ENCODE data around the gene GUCY2C.

Gene GUCY2C

DNA sequence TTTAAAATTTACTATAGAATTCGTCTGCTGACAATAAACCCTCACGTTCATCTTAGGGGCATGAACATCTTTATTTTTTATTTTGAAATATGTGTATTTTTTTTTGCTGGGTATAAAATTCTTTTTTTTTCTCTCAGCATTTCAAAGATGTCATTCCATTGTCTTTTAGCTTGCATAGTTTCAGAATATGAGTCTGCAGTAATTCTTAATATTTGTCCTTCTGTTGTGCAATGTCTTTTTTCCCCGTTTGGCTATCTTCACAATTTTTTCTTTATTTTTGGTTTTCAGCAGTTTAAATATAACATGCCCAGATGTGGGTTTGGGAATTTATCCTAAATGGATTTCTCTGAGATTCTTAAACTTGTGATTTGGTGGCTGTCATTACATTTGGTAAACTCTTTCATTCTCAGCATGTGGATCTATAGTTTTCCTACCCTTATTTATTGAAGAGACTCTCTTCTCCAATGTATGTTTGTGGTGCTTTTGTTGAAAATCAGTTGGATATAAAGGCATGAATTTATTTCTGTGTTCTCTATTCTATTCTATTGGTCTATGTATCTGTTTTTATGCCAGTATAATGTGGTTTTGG lies 90.9 kb downstream of the GUCY2C start:
- TF ChIP-seq, protein P1, sequence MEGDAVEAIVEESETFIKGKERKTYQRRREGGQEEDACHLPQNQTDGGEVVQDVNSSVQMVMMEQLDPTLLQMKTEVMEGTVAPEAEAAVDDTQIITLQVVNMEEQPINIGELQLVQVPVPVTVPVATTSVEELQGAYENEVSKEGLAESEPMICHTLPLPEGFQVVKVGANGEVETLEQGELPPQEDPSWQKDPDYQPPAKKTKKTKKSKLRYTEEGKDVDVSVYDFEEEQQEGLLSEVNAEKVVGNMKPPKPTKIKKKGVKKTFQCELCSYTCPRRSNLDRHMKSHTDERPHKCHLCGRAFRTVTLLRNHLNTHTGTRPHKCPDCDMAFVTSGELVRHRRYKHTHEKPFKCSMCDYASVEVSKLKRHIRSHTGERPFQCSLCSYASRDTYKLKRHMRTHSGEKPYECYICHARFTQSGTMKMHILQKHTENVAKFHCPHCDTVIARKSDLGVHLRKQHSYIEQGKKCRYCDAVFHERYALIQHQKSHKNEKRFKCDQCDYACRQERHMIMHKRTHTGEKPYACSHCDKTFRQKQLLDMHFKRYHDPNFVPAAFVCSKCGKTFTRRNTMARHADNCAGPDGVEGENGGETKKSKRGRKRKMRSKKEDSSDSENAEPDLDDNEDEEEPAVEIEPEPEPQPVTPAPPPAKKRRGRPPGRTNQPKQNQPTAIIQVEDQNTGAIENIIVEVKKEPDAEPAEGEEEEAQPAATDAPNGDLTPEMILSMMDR (IDR thresholded peaks at IDR 0.05; ENCODE audit: low read depth, low read length, missing control alignments), result no peak
- no peak overlapping the region for H3K4me3 ChIP-seq (ENCODE audit: low read depth, low read length)
- DNase-seq (ENCODE audit: low read depth), result no peak

DNA sequence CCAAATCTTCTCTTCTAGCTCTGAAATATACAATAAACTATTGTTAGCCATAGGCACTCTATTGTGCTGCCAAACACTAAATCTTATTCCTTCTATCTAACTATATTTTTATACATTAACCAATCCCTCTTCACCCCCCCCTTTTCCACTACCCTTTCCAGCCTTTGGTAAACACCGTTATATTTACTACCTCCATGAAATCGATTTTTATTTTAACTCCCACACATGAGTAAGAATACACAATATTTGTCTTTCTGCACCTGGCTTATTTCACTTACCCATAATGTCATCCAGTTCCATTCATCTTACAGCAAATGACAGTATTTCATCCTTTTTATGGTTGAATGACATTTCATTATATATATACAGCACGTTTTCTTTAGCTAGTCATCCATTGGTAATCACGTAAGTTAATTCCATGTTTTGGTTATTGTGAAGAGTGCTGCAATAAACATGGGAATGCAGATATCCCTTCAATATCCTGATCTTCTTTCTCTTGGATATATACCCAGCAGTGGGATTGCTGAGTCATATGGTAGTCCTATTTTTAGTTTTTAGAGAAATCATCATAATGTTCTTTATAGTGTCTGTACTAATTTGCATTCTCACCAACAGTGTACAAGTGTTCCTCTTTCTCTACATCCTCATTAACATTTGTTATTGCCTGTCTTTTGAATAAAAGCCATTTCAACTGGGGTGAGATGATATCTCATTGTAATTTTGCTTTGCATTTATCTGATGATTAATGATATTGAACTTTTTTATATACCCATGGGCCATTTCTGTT lies 94.5 kb downstream of the GUCY2C start:
- TF ChIP-seq, protein P1 (IDR thresholded peaks at IDR 0.05; ENCODE audit: low read depth, low read length, missing control alignments), result no peak
- DNase-seq (ENCODE audit: low read depth), result no peak
- no peak overlapping the region for H3K4me3 ChIP-seq (ENCODE audit: low read depth, low read length)

DNA sequence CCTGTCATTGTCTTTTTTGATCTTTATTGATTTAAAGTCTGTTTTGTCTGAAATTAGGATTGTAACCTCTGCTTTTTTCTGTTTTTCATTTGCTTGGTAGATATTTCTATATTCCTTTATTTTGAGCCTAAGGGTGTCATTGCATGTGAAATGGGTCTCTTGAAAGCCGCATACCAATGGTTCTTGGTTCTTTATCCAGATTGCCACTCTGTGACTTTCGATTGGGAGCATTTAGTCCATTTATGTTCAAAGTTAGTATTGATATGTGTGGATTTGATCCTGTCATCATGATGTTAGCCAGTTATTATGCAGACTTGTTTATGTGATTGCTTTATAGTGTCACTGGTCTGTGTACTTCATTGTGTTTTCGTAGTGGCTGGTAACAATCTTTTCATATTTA lies 98.9 kb downstream of the GUCY2C start:
- TF ChIP-seq, protein P1 (IDR thresholded peaks at IDR 0.05; ENCODE audit: low read depth, low read length, missing control alignments), result no peak
- H3K4me3 ChIP-seq (ENCODE audit: low read depth, low read length), result no peak overlapping the region
- no peak for DNase-seq (ENCODE audit: low read depth)

DNA sequence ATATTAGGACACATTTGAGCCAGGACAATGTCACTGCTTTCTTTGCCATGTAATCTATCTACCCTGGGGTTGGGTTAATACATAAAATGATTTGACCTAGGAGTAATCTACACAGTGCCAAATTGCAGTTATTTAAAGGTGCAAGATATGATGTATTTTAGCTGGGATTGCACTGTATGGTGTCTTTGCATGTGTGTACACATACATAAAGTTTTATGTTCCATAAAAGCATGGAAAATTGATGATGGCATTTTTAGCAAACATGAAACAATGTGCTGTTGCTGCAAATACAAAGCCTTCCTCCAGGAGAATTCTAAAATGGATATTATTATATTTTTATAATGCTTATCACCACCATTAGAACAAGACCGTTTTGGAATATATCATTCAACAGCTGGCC lies 104.7 kb downstream of the GUCY2C start:
- no peak for DNase-seq (ENCODE audit: low read depth)

DNA sequence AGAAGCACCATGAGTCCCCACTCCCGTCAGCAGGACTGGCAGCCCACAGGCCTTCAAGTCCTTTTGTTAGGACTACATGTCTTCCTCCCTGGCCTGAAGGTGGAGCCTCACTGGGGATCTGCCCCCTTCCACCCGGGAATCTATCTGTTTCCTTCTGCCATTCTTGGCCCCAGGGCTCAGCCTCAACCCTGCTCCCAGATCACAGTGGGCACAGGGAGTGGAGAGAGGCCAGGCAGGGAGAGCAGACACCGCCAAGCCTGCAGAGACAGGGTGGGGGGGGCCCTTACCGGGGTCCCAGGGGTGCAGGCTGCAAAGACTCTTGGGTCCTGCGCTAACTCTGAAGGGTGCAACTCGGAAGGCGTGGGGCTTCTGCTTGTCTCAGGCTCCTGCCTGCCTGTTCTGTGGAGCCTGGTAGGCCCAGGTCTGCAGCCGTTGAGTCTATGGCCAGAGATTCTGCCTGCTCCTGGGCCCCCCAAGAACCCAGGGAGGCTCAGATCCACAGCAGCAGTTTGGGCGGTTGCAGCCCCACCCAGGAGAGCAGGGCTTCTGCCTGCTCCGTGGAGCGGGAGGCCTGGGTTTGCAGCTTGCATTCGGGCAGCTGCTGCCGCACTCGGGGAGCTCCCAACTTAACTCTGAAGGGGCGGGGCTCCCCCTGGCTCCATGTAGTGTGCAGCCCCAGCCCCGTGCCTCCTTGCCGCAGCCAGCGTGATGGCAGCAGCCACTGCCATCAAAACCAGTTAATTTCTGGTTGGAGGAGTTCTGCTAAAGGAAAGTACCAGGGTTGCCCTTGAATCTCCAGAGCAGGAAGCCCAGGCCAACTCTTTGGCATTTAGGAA lies 107.0 kb downstream of the GUCY2C start:
- no peak for DNase-seq (ENCODE audit: low read depth)
- no peak overlapping the region for H3K4me3 ChIP-seq (ENCODE audit: low read depth, low read length)
- TF ChIP-seq, protein P1 (IDR thresholded peaks at IDR 0.05; ENCODE audit: low read depth, low read length, missing control alignments), result no peak

More for the DNA sequence above, 104.7 kb downstream of the GUCY2C start:
- H3K4me3 ChIP-seq (ENCODE audit: low read depth, low read length), result no peak overlapping the region
- TF ChIP-seq, protein P1 (IDR thresholded peaks at IDR 0.05; ENCODE audit: low read depth, low read length, missing control alignments), result no peak

DNA sequence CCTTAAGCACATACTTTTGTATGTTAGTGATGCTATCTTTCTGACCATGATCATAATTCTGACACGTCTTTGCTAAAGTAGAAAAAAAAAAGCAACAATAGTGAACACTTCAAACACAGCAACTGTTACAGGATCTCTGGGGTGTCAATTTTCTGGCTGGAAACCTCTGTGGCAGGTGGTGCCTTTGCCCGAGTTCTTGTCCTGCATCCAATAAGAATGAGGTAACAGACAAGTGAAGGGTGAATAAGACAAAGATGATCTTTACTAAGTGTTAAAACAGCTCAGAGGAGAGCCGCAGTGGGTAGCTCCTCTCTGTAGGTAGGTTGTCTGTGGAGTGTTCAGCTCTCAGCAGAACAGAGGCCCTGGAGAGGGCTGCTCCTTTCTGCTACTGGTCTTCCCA lies 107.8 kb downstream of the GUCY2C start:
- DNase-seq (ENCODE audit: low read depth), result no peak
- H3K4me3 ChIP-seq (ENCODE audit: low read depth, low read length), result no peak overlapping the region
- TF ChIP-seq, protein P1 (IDR thresholded peaks at IDR 0.05; ENCODE audit: low read depth, low read length, missing control alignments), result no peak

Measured in GM12864 (cell line).